Measurements from ENCODE around the gene TPCN1. TPM values are rescaled to one million over a fixed set of nuclear protein-coding genes. Genes with fewer than 3 reads are reported as not detected.
"Not testable (repeated sequence)": the region's sequence is repeated elsewhere in the genome, so short reads cannot be mapped to it uniquely, and the experiment has no call there.

The TPCN1 gene
- total RNA-seq, 3 donors from 2014 or later, result 89.9 to 133 (median 91.3) TPM

DNA sequence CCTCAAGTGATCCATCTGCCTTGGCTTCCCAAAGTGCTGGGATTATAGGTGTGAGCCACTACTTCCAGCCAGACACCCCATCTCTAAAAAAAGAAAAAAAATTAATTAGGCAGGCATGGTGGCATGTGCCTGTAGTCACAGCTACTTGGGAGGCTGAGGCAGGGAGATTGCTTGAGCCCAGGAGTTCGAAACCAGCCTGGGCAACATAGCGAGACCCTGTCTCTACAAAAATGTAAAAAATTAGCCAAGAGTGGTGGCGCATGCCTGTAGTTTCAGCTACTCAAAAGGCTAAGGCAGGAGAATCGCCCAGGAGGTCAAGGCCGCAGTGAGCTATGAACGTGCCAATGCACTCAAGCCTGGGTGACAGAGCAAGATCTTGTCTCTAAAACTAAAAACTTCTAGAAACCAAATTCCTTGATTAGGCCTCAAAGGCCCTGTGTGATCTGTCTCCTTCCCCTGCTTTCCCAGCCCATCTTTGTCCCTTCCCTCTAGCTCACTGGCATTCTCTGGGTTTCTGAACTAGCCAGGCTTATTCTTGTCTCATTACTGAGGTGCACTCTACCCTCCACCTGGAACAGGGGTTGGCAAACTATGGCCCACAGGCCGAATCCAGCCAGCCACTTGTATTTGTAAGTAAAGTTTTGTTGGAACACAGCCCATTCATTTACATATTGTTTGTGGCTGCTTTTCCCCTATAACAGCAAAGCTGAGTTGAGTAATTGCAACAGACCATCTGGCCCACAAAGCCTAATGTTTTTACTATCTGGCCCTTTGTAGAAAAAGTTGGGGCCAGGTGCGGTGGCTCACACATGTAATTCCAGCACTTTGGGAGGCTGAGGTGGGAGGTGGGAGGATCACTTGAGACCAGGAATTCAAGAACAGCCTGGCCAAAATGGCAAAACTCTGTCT is 17.2 kb upstream of the TPCN1 start:
- intact Hi-C loops (cut with DNase I, micrococcal nuclease), result no loop called here
- Histone ChIP-seq H3K4me1 (ENCODE audit: low read depth) (peaks cover 8% of the 10 kb centered on the region), H3K4me3 (no peak overlapping the region), H3K9me3 (no peaks in the 10 kb centered on the region), H3K36me3 (ENCODE audit: low read depth) (no peaks in the 10 kb centered on the region)
- no peak for ATAC-seq
- DNase-seq, result peak in 1 of 3 donors; percentile 7
- TF ChIP-seq, protein P1, sequence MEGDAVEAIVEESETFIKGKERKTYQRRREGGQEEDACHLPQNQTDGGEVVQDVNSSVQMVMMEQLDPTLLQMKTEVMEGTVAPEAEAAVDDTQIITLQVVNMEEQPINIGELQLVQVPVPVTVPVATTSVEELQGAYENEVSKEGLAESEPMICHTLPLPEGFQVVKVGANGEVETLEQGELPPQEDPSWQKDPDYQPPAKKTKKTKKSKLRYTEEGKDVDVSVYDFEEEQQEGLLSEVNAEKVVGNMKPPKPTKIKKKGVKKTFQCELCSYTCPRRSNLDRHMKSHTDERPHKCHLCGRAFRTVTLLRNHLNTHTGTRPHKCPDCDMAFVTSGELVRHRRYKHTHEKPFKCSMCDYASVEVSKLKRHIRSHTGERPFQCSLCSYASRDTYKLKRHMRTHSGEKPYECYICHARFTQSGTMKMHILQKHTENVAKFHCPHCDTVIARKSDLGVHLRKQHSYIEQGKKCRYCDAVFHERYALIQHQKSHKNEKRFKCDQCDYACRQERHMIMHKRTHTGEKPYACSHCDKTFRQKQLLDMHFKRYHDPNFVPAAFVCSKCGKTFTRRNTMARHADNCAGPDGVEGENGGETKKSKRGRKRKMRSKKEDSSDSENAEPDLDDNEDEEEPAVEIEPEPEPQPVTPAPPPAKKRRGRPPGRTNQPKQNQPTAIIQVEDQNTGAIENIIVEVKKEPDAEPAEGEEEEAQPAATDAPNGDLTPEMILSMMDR (IDR thresholded peaks at IDR 0.05), result no peak

DNA sequence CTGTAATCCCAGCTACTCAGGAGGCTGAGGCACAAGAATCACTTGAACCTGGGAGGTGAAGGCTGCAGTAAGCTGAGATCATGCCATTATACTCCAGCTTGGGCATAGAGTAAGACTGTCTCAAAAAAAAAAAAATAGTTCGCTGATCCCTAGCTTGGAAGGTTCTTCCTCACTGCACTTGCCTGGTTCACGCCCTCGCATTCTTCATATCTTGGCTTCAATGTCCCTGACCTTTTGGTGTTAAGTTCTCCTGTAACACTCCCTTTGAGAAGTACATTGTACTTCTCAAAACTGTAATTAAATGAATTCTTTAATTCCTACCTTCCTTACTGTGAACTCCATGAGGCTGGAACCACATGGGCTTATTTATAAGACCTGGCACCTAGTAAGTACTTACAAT is 16.5 kb upstream of the TPCN1 start:
- intact Hi-C loops (cut with DNase I, micrococcal nuclease), result no loop called here
- Histone ChIP-seq H3K4me3 (no peak overlapping the region), H3K36me3 (ENCODE audit: low read depth) (no peaks in the 10 kb centered on the region), H3K9me3 (no peaks in the 10 kb centered on the region), H3K4me1 (ENCODE audit: low read depth) (peaks cover 10% of the 10 kb centered on the region)
- TF ChIP-seq, protein P1 (IDR thresholded peaks at IDR 0.05), result no peak
- DNase-seq, result peak in 1 of 3 donors; percentile 12
- ATAC-seq, result peak; percentile 7

DNA sequence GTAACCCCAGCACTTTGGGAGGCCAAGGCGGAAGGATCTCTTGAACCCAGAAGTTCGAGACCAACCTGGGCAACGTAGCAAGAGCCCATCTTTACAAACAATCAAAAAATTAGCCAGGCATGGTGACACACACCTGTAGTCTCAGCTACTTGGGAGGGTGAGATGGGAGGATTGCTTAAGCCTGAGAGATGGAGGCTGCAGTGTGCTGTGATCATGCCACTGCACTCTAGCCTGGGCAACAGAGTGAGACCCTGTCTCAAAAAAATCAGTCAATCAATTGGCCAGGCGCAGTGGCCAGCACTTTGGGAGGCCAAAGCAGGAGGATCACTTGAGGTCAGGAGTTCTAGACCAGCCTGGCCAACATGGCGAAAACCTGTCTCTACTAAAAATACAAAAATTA is 14.5 kb upstream of the TPCN1 start:
- peaks cover 10% of the 10 kb centered on the region for H3K4me1 ChIP-seq (ENCODE audit: low read depth)
- peak in 1 of 3 donors; percentile 8 for DNase-seq
- intact Hi-C loops (cut with DNase I, micrococcal nuclease); H3K9me3 ChIP-seq; H3K4me3 ChIP-seq; H3K36me3 ChIP-seq (ENCODE audit: low read depth); ATAC-seq: not testable (repeated sequence)

DNA sequence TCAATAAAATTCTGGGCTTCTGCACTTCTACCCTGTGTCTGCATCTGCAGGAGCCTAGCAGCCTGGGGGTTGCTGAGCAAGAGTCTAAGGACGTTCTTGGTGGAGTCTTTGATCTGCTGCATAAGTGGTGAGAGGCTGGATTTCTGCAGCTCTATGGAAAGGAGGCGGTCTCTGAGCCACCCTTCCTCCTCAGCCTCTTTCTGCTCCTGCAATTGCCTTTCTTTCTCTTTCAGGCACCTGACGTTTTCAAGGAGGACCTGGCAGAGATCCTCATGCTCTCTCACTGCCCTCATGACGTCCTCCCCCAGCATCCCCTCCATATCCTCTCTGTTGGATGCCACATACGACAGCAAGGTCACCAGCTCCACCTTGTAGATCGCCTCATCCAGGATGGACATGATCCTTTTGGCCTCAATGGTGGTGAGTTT is 13.6 kb upstream of the TPCN1 start:
- peaks cover 10% of the 10 kb centered on the region for H3K4me1 ChIP-seq (ENCODE audit: low read depth)
- TF ChIP-seq, protein P1 (IDR thresholded peaks at IDR 0.05), result no peak
- H3K36me3 ChIP-seq (ENCODE audit: low read depth), result no peaks in the 10 kb centered on the region
- intact Hi-C loops (cut with DNase I, micrococcal nuclease), result no loop called here
- DNase-seq (peak in 1 of 3 donors; percentile 24), ATAC-seq (peak; percentile 26)
- H3K9me3 ChIP-seq, result no peaks in the 10 kb centered on the region
- no peak overlapping the region for H3K4me3 ChIP-seq

DNA sequence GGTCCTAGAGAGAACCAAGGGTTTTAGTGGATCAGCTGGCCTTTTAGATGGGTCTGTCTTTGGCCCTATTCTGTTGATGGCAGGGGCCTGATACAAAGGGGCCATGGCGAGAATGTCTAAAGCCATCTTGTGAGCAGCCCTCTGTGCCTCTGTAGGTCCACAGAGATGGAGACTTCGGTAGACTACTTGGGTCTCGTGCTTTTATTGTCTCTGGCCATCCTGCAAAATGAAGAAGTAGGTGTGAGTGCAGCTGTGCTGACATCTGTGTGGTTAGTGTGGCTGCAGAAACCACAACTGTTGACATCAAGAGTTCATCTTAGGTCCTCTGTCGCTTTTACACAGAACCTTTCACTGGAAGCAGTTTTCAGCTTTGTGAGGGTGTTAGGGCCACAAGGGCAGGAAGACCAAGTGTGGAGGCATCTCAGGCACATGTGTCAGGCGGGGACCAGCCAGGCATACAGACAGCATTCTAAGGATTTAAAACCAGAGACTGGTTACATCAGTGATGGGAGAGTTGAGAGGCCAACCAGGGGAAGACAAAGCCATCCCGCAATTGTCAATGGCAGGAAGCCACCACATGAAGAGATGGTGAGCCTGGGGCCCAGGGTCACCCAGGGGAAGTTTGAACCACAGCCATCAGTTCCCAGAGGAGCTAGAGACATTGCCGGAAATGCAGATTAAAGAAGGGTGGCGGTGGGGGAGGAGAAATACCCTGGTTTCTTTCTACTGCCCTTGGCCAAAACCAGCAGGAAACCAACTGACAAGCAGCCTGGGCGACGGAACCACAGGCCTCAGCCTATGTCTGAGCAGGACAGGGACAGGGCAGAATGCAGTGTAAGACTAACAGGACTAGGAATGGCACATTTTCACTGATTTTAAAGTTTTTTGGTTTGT is 13.0 kb upstream of the TPCN1 start:
- TF ChIP-seq, protein P1 (IDR thresholded peaks at IDR 0.05), result no peak
- no peaks in the 10 kb centered on the region for H3K36me3 ChIP-seq (ENCODE audit: low read depth)
- intact Hi-C loops (cut with DNase I, micrococcal nuclease), result no loop called here
- no peak overlapping the region for H3K4me3 ChIP-seq
- H3K9me3 ChIP-seq, result no peaks in the 10 kb centered on the region
- DNase-seq (peak; percentile 43 to 72 (median 64)), ATAC-seq (peak; percentile 82)
- H3K4me1 ChIP-seq (ENCODE audit: low read depth), result peaks cover 10% of the 10 kb centered on the region

Data from mucosa of descending colon (tissue), 3 donors.